Ramos (cell line): Measurements from ENCODE around the gene GCC2.
"Not testable (repeated sequence)": the region's sequence is repeated elsewhere in the genome, so short reads cannot be mapped to it uniquely, and the experiment has no call there.

Source experiments
- in situ Hi-C: fragments of 300-500 bp; cut with MboI; formaldehyde crosslinking; loops from one replicate; pipeline ENCODE4 v1.14.3; 2022; ENCODE audit warnings: low sequenced_read_pairs; ENCODE audit not compliant: unreplicated experiment

Gene GCC2

DNA sequence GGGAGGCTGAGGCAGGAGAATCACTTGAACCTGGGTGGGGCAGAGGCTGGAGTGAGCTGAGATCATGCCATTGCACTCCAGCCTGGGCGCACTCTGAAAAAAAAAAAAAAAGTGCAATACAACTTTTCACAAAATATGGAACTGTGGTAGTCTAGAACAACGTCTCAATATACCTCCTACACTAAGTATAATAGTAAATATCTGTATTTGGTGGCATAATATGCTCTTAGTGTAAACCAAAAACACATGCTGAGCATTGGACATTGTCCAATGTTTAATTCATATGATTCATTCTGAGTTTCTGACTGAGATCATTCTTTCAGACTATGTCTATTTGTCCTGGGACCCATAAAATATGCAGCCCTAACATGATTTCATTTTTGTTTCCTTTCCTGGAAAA is 65.5 kb downstream of the GCC2 start:
- in situ Hi-C loops, result not testable (repeated sequence)

DNA sequence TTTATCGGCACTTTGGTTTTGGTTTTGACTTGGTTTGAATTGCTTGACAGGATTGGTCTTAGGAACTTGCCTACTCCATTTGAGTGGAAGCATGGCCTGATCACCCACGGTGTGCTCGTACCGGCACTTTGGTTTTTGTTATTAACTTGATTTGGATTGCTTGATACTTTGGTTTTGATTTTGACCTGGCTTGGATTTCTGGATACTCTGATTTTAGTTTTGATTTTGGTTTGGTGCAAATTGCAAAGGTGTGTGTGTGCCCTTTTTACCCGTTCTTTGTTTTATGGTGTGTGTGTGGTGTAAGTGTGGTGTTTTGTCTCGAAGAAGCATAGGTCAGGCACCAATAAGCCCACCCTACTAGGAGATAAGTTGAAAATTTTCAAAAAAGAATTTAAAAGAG is 75.7 kb downstream of the GCC2 start:
- in situ Hi-C loops, result not testable (repeated sequence)

DNA sequence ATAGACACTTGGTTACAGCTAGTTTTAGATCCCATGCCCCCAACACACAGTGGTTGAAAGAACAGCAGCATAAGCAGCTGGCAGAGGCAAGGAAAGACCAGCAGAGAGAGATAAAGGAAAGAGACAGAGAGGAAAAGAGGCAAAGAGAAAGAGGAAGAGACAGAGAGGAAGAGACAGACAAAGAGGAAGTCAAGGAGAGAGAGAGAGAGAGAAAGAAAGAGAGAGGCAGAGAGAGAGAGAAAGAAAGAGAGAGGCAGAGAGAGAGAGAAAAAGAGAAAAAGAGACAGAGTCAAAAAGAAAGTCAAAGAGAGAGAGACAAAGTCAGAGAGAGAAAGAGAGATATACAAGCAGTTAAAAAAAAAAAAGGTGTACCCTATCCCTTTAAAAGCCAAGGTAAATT is 76.3 kb downstream of the GCC2 start:
- in situ Hi-C loops, result not testable (repeated sequence)

DNA sequence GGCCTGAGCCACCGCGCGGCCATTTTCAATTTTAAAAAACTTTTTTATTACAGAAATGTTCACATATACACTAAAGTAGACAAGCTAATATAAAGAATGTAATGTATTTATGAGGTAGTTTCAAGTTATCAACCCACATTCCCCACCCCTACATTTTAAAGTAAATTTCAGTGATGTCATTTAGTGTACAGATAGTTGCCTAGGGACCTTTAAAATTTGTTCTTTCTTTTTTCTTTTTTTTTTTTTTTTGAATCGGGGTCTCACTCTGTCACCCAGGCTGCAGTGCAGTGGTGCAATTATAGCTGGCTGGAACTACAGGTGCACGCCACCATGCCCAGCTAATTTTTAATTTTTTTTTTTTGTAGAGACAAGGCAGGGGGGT is 82.7 kb downstream of the GCC2 start:
- in situ Hi-C loops, result no loop called here

DNA sequence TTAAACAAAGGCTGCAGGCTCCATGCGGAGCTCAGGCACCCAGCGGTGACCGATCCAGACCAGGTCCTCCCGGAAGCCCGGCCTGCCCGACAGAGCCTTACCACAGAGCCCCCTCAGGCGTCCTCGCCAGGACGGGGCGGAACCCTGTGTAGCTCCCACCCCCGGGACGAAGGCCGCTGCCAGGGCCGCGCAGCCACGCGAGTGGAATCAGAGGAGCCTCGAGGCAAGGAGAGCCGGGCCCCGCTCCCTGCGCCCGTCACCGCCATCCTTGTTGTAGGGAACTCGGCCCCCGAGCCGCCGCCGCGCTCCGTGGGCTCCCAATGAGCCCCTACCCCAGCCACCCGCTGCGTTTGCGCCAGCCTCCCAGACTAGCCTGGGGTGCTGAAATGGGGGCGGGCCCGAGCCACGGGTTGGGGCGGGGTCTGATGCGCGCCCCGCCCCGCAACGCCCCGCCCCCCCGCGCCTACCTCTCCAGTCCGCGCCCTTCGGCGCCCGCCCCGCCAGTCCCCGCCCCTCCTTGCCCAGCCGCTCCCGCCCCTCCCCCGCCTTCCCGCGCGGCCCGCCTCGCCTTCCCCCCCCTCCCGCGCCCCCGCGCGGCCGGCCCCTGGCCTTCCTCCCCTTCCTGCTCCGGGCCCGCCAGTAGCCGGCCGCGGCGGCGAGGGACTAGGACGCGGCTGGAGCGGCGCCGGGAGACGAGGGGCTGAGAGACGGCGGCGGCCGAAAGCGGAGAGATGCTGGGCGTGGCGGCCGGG is 85.0 kb downstream of the GCC2 start, which contains the start of gene LIMS1:
Gene LIMS1, plus strand, starts transcription at position 639 of the 752 bp plus-strand sequence. Its CDS starts 93 bp downstream, at position 732.
- in situ Hi-C loops, result no loop called here

DNA sequence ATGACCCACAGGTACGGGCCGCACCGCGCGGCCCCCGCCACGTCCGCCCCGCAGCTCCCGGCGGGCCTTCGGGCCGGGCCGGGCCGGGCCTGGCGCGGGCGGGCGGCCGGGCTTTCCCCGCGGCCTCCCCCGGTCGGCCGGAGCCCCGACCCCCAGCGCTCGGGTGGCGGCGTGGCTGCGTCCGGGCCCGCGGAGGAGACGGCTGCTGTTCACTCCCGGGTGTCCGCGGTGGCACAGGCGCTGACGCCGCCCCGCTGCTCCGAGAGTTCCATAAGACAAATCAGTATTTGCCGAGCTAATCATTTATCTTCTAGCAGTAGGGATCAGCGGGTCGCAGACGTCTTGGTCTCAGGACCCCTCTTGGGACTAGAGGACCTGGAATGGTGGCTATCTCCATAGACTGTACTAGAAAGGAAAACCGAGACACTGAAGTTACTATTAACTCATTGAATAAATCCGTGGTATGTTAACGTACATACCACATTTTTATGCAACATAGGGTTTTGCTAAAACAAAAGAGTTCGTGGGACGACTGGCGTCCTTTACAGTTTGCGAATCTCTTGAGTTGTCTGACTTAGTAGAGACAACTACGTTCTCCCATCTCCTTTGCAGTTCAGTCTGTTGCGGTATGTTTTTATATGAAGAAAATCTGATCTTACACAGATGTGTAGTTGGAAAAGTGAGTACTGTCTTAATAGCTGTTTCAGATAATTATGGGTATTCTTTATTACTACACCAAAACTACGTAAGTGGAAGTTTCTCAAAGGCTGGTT is 85.8 kb downstream of the GCC2 start:
- in situ Hi-C loops, result no loop called here

DNA sequence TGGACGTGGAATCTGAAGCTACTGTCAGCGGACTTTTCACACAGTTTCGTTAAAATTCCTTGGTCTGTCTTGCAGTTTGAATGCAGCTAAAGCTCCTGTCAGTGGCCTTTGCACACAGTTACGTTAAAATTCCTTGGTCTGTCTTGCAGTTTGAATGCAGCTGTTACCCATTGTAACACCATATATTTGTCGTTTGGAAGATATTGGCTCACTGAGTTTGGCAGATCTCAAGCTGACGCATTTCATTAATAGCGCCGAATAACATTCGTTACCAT is 86.3 kb downstream of the GCC2 start:
- in situ Hi-C loops, result no loop called here

DNA sequence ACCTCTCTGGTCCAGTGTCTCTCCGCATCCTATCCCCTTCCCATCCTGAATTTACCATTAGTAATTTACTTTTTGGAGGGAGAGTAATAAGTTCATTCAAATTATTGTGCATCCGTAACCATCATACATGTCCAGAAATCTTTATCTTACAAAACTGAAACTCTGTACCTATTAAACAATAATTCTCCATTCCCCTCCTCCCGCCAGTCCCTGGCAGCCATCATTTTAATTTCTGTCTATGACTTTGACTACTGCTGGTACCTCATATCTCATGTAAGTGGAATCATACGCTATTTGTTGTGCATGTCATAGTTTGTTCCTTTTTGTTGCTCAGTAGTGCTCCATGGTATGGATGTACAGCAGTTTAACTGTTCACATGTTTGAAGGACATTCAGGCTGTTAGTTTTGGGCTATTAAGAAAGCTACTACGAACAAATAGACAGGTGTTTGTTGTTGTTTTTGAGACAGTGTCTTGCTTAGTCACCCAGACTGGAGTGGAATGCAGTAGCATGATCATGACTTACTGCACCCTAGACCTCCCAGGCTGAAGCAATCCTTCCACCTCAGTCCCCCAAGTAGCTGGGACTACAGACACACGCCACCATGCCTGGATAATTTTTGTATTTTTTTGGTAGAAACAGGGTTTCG is 87.3 kb downstream of the GCC2 start:
- in situ Hi-C loops, result no loop called here

DNA sequence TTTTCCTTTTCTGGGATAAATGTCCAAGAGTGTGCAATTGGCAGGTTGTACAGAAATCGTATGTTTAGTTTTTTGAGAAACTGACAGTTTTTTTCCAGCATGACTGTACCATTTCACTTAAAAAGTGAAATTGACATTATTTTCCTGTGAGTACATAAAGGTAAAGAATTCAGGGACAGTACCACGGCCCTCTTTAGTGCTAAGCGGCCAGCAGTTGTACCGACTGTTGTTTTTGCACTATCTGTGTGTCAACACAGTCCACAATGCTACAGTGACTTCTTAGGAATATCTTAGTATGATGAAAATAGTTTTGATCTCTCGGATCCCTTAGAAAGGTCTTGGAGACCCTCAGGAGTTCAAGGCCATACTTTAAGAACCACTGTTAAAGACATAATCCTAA is 87.9 kb downstream of the GCC2 start:
- in situ Hi-C loops, result no loop called here

DNA sequence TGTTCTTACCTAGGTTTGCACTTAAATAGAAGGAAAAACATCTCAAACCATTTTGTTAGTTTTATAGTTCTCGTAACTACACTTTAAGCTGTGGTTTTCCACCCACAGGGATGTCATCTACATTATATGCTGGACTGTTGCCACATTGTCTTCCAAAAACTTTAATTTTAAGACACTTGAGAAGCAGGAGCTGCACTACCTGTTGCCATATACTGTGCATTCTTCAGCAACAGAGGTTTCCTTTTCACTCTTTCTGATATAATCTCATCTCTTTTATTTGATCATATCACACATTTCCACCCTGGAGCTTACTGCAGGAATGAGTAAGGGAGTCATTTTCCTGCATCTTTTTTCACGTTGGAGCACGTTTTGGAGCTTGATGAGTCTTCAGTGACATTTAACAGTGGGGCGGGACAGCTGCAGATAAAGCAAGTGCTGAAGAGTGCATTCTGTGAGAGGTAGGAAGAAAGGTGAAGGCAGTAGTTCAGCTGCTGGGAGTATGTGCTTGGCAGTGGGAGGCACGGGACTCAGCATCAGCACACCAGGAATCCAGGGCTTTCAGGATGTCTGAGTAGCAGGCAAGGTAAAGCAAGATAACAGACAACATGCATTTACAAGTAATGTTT is 89.1 kb downstream of the GCC2 start:
- in situ Hi-C loops, result no loop called here

DNA sequence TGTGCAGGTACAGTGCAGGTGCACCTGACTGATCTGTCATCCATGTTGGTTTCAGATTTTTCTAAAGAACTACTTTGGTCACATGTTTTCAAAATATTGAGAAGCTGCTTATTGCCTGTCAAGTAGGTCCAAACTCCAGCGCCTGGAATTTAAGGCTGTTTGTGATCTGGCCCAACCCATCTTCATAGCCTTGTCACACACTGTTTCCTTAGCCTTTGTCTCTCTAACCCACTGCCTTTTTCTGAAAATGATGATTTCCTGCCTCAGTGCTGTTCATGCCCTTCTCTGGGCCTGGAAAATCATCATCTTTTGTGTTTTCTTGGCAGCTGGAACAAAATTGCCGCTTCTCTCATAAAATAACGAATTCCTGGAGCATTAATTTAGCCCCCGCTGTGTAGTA is 92.4 kb downstream of the GCC2 start:
- in situ Hi-C loops, result no loop called here

DNA sequence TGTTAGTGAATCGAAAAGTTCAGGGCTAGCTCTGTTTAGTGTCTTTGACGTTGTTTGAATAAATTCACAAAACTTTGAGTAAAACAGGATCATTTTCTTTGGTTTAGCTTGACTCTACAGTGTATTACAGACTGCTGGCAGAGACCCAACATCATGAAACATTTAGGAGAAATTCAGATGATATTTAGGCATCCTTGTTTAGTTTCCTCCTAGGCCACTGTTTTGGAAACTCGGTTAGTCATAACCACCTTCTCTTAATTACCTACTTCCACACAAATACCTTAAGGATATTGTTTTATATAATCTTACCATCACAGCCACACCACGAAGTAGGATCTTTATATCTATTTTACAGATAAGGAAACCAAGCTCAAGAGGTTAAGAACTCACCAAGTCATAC is 93.1 kb downstream of the GCC2 start:
- in situ Hi-C loops, result no loop called here

DNA sequence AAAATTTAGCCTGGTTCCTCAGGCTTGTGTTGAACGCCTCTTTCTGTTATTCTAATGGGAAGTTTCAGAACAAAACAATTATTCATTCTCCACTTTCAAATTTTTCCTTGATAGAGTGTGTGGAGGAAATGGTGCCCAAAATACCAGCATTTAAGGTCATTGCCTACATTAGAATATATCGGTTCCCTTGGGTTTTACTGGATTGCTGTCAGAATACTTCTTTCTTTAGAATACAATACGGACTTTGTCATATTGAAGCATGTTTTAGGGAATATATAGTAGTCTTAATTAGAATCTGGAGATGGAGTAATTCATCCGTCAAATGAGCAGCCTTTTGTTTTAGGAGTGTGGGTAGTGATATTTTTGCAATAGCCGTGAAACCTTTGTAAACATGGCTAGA is 98.6 kb downstream of the GCC2 start:
- in situ Hi-C loops, result no loop called here

DNA sequence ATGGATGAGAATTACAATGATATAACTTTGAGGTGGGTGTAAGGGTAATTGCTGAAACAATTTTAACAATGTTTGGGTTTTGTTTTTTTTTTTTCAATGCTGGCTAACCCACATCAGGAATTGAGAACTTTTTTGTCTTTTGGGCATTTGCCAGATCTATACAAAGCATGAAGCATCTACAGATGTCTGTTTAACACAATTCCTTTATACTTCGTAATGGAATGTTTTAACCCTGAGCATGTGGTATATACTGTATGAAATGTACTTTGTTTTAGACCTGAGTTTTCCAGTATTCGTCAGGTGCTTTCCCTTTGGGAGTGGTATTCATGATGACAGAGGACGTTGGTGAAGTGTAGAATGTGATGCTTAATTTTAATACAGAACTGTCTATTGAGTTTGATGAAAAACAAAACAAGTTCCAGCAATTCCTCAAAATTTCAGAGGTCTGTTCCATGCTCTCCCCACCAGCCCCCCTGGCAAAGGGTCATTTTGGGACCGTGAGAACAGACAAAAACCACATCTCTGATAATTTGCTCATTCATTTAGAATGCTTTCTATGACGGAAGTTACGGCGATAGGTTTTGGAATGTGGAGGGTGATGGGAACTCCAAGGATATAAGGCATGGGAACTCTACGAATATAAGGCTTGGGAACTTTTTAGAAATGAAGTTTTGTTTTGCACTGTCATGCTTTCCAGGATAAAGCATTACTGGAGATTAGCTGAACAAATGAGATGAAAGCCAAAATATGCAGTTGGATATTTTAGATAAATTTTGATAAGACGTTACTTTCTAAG is 99.4 kb downstream of the GCC2 start:
- in situ Hi-C loops, result no loop called here

DNA sequence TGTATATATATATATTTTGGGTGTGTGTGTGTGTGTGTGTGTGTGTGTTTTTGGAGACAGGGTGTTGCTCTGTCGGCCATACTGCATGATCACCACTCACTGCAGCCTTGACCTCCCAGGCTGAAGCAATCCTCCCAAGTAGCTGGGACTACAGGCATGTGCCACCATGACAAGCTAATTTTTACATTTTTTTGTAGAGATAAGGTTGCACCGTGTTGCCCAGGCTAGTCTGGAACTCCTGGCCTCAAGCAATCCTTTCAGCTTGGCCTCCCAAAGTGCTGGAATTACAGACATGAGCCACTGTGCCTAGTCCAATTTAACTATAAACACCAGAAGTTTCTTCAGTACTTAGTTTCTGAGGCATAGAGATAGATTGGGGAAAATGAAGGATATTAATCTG is 103.6 kb downstream of the GCC2 start:
- in situ Hi-C loops, result no loop called here

DNA sequence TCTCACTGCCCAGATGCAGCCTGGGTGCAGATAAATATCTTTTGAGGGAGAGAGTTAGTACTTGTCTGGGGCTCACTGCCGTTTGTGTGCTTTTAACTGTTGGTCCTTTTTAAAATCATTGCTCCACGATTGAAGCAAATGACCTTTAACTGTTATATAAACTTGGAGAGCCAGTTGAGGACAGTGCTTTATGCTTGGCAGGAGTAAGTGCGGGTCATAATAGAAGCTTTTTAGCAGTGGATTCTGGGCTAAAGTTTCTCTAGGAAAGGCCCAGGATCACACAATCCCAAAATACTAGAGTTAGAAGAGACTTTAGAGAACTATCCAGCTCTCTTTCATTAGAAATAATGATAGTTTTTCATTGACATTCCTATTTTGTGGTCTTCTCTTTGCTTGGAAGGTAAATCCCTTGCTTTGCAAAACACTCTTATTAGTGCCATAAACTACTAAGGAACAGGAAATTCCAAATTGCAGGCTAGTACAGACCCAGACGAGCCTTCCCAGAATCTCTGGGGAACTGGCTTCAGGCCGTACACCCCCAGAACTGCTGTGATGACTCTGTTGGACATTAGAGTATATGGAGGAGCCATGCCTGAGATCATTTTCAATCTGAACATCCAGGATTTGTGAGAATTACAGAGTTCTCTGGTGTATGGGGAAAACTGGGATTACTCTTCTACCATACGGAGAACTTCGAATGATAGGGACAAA is 104.4 kb downstream of the GCC2 start:
- in situ Hi-C loops, result no loop called here

DNA sequence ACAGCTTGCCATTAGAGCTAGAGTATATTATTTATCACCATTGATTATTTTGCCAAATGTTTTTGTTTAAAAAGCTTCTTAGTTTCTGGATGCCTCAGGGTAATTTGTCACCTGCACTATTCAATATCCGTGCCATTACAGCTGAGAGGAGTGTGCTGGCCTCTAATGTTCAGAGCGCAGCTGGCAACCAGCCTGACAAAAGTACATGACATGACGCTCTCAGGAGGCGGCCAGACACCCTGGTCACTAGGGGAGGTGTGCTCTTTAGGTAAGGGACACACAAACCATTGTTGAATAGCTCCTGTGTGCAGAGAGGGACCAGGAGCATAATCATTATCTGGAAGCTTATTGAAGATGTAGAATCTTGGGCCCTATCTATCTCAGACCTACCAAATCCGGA is 105.5 kb downstream of the GCC2 start:
- in situ Hi-C loops, result no loop called here

DNA sequence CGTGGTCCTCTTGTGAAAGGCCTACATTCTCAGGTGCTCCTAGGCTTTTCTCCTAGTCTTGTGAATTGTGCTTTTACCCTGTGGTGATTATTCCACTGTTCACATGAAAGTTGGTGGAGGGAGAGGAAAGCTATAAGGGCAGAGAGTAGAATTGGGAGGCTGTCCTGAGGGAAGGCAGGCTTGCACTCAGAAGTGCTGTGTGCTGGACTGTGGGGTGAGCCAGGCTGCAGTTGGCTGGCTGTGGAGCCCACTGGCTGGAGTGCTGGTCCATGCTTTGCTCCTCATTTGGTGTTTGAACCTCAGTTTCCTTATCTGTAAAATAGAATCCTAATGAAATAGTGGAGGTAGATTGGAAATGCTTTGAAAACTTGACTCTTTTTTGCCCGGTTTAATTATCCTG is 106.6 kb downstream of the GCC2 start:
- in situ Hi-C loops, result no loop called here

DNA sequence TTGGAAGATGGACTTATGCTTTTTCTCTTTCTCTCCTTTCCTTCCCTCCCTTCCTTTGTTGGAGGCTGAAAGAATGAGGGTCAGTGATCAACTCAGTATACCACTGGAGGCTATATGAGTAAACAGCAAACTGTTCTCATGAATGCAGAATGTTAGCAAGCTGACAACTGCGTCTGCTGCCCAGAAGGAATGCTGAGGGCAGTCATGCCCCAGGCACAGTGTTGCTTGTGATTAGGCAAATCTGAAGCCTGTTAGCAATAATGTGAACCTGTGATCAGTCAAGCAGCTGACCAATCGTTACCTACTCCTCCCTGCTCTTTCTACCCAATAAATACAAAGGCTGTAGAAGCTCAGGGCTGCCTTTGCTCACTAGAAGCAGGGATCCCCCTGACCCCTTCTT is 107.6 kb downstream of the GCC2 start:
- in situ Hi-C loops, result not testable (repeated sequence)
